OCI-LY7 (cell line): ENCODE data around the gene IQCE. TPM values are rescaled to one million over a fixed set of nuclear protein-coding genes. Genes with fewer than 3 reads are reported as not detected.

Experiments
- BruUV-seq: library from RNA; stranded (reverse); fragments of 400-500 nt; replicated peaks from 2 replicates; lab custom pipeline; 2021; lab: Mats Ljungman, UMichigan
- CTCF ChIA-PET: fragments of 300-600 bp; sonication (Branson Sonifier 250); formaldehyde crosslinking; loops from one replicate; lab custom pipeline; 2022; ENCODE audit warnings: antibody characterized with exemption; ENCODE audit not compliant: unreplicated experiment; lab: Charles Lee
- POLR2A ChIA-PET: fragments of 300-600 bp; sonication (Branson Sonifier 250); formaldehyde crosslinking; loops from one replicate; lab custom pipeline; 2022; ENCODE audit warnings: antibody characterized with exemption; lab: Charles Lee
- DNase-seq: peaks from one replicate; pipeline ENCODE4 v3.0.0-alpha.2; 2015; ENCODE audit warnings: low spot score
- H2AFZ ChIP-seq: fragments of 200-600 bp; sonication (generic), shearing (Covaris generic); 2 replicates; pipeline ENCODE4 v1.6.1; 2014; ENCODE audit warnings: mild to moderate bottlenecking, antibody characterized with exemption, low read length, moderate library complexity
- H3K27ac ChIP-seq: fragments of 200-600 bp; sonication (generic); 2 replicates; pipeline ENCODE4 v1.5.1; 2014; ENCODE audit warnings: mixed run types, low read depth, mild to moderate bottlenecking, moderate library complexity, low read length, inconsistent platforms; ENCODE audit not compliant: poor library complexity, severe bottlenecking
- H3K36me3 ChIP-seq: fragments of 200-600 bp; sonication (generic); 2 replicates; pipeline ENCODE4 v1.6.1; 2014; ENCODE audit warnings: mild to moderate bottlenecking, antibody characterized with exemption, low read length, moderate library complexity, mixed read lengths; ENCODE audit not compliant: insufficient read depth
- H3K4me1 ChIP-seq: fragments of 200-600 bp; sonication (generic); 2 replicates; pipeline ENCODE4 v1.5.1; 2014; ENCODE audit warnings: mild to moderate bottlenecking, low read length; ENCODE audit not compliant: insufficient read depth, poor library complexity, severe bottlenecking
- H3K4me2 ChIP-seq: fragments of 200-600 bp; sonication (generic); 2 replicates; pipeline ENCODE4 v1.6.1; 2014; ENCODE audit warnings: mild to moderate bottlenecking, low read length
- H3K4me3 ChIP-seq: fragments of 200-600 bp; sonication (generic); 2 replicates; pipeline ENCODE4 v1.5.1; 2014; ENCODE audit warnings: mild to moderate bottlenecking, low read depth, low read length; ENCODE audit not compliant: poor library complexity, severe bottlenecking
- H3K79me2 ChIP-seq: fragments of 200-600 bp; sonication (generic); 2 replicates; pipeline ENCODE4 v1.6.1; 2016; ENCODE audit warnings: low read depth, mild to moderate bottlenecking, low read length, moderate library complexity, mixed read lengths; ENCODE audit not compliant: insufficient read depth
- H3K9me2 ChIP-seq: fragments of 200-600 bp; sonication (generic); 2 replicates; pipeline ENCODE4 v1.6.1; 2016; ENCODE audit warnings: mild to moderate bottlenecking, low read length, mixed read lengths; ENCODE audit not compliant: insufficient read depth
- H3K9me3 ChIP-seq: fragments of 200-600 bp; sonication (generic); 2 replicates; pipeline ENCODE4 v1.6.1; 2014; ENCODE audit warnings: mild to moderate bottlenecking, mixed run types, low read length, mixed read lengths
- H4K20me1 ChIP-seq: fragments of 200-600 bp; sonication (generic); 2 replicates; pipeline ENCODE4 v1.6.1; 2014; ENCODE audit warnings: mild to moderate bottlenecking, antibody characterized with exemption, low read length, moderate library complexity, mixed read lengths; ENCODE audit not compliant: insufficient read depth
- EZH2phosphoT487 ChIP-seq: fragments of 200-600 bp; sonication (generic); IDR thresholded peaks from 2 replicates; pipeline ENCODE4 v1.6.1; 2018; ENCODE audit warnings: low read depth, borderline replicate concordance, mild to moderate bottlenecking, mixed run types, antibody characterized with exemption, low read length, moderate library complexity, mixed read lengths
- intact Hi-C: fragments of 100-400 bp; cut with micrococcal nuclease; formaldehyde crosslinking; loops from one replicate; pipeline ENCODE4 v1.10.0; 2022; ENCODE audit not compliant: unreplicated experiment
- total RNA-seq, 2 experiments: library from RNA; depleted of rRNA in 1 of 2; stranded (reverse); fragments of >200 nt in 1 of 2; shearing (Covaris generic) in 1 of 2; gene quantifications; 2 replicates each; pipeline ENCODE4 v1.2.3, GENCODE V29; 2014 to 2022
- TF ChIP-seq, protein P1 (sequence below): fragments of 200-600 bp; sonication (generic); conservative IDR thresholded peaks from 2 replicates; pipeline ENCODE4 v1.5.1; 2014; ENCODE audit warnings: mild to moderate bottlenecking, antibody characterized with exemption, low read length, moderate library complexity, mixed read lengths

IQCE gene
- total RNA-seq, 2 experiments from 2014 or later, result 6.2 to 6.6 TPM

DNA sequence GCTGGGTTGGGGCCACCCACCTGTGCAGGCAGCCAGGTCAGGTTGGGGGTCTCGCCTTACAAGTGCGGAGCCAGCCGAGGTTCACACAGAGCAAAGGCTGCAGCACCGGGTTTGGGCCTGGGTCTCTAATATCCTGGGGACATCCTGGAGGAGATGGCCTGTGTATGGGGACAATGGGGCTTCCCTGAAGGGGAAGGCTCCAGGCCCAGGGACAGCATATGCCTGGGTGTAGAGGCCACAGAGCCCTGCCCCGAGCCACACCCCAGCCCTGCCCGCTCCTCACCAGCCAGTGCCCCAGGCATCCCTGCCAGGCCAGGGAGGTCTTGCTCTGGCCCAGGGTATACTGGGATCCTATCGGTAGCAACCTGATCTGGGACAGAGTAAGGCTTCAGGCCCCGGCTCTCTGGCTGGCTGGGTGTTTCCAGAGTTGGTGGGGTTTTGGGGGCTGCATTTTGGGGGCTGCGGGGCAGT is 82.1 kb downstream of the IQCE start:
- ChIA-PET POLR2A (no interaction called here), CTCF (no interaction called here)
- no peaks in the 10 kb centered on the region for H3K9me3 ChIP-seq
- peak overlapping the region; percentile 43; the same call in 1 of the 2 replicates for H2AFZ ChIP-seq
- peak overlapping the region; percentile 50 for H3K27ac ChIP-seq
- H3K4me2 ChIP-seq, result peak overlapping the region; percentile 72
- no TSS peak for BruUV-seq
- H3K36me3 ChIP-seq, result no peaks in the 10 kb centered on the region
- H3K9me2 ChIP-seq, result no peaks in the 10 kb centered on the region
- TF ChIP-seq, protein P1, sequence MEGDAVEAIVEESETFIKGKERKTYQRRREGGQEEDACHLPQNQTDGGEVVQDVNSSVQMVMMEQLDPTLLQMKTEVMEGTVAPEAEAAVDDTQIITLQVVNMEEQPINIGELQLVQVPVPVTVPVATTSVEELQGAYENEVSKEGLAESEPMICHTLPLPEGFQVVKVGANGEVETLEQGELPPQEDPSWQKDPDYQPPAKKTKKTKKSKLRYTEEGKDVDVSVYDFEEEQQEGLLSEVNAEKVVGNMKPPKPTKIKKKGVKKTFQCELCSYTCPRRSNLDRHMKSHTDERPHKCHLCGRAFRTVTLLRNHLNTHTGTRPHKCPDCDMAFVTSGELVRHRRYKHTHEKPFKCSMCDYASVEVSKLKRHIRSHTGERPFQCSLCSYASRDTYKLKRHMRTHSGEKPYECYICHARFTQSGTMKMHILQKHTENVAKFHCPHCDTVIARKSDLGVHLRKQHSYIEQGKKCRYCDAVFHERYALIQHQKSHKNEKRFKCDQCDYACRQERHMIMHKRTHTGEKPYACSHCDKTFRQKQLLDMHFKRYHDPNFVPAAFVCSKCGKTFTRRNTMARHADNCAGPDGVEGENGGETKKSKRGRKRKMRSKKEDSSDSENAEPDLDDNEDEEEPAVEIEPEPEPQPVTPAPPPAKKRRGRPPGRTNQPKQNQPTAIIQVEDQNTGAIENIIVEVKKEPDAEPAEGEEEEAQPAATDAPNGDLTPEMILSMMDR, result no peak
- TF ChIP-seq EZH2phosphoT487, result no peak
- no peak for DNase-seq
- H3K4me3 ChIP-seq, result peak overlapping the region; percentile 21
- no peaks in the 10 kb centered on the region for H4K20me1 ChIP-seq
- H3K79me2 ChIP-seq, result no peaks in the 10 kb centered on the region
- intact Hi-C loops, result no loop called here
- H3K4me1 ChIP-seq, result peaks cover 63% of the 10 kb centered on the region

DNA sequence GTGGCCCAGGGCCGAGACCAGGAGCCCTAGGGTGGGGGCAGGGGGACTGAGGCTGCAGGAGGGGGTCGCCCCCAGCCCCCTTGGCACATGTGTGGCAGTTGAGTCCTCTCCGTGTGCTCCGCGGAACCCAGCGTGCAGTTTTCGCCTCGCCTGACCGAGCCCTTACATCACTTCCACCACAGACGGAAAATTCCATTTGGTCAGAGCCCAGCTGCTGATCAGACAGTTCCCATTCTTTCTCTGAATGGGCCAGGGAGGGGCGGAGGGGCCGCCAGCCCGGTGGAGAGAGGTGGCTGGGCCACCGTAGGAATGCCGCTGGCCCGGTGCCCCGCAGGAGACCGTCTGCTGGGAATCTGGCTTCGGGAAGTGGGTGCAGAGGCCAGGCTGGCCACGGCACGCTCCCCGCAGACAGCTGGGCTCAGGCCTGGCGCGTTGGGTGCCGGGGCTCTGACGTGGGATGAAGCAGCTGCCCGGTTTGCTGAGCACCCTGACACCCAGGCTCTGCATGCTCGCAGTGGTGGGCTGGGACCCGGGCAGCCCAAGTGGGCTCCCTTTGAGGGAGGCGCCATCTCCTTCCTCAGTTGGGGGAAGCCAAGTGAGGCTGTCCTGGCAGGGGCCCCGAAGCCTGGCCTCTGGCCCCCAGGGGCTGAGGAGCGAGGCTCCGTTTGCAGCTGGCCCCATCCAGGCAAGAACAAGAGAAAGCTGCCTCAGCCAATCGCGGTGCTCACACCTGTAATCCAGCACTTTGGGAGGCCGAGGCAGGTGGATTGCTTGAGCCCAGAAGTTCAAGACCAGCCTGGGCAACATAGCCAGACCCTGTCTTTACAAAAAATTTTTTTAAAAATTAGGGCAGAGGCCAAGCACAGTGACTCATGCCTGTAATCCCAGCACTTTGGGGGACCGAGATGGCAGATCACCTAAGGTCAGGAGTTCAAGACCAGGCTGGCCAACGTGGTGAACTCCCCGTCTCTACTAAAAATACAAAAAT is 82.9 kb downstream of the IQCE start:
- peak overlapping the region; percentile 72 for H3K4me2 ChIP-seq
- no peaks in the 10 kb centered on the region for H4K20me1 ChIP-seq
- H3K4me1 ChIP-seq, result peaks cover 71% of the 10 kb centered on the region
- peak; percentile 88 for DNase-seq
- H3K9me3 ChIP-seq, result no peaks in the 10 kb centered on the region
- no peaks in the 10 kb centered on the region for H3K79me2 ChIP-seq
- POLR2A ChIA-PET, result interaction anchor here (0.7 kb wide), 1 partner anchor 163 kb away, joined by 3 read pairs; no protein-coding TSS in a partner anchor
- H3K9me2 ChIP-seq, result no peaks in the 10 kb centered on the region
- no peaks in the 10 kb centered on the region for H3K36me3 ChIP-seq
- H3K4me3 ChIP-seq, result peak overlapping the region; percentile 21
- TF ChIP-seq, protein P1, result no peak
- no peak for TF ChIP-seq EZH2phosphoT487
- CTCF ChIA-PET, result interaction anchor here (0.6 kb wide), 1 partner anchor 216 kb away, joined by 4 read pairs; no protein-coding TSS in a partner anchor
- H3K27ac ChIP-seq, result peak overlapping the region; percentile 50
- no TSS peak for BruUV-seq
- peak overlapping the region; percentile 43; the same call in 1 of the 2 replicates for H2AFZ ChIP-seq
- intact Hi-C loops, result no loop called here
